GM12865 (cell line): ENCODE data around the gene SNAPC4.

Source experiments
- DNase-seq: peaks from one replicate; pipeline ENCODE4 v3.0.0; 2010; ENCODE audit warnings: low read depth
- H3K4me3 ChIP-seq: 2 replicates; pipeline ENCODE4 v1.5.1; 2011; ENCODE audit warnings: mild to moderate bottlenecking, low read depth, low read length, control low read depth
- CTCF ChIP-seq: IDR thresholded peaks from 2 replicates; pipeline ENCODE4 v1.5.1; 2011; ENCODE audit warnings: low read length, control low read depth, low read depth, inconsistent platforms; ENCODE audit not compliant: insufficient read depth; ENCODE audit errors: missing control alignments

SNAPC4 gene

GRCh38 chr9:136433043-136433715 is 33.2 kb upstream of the SNAPC4 start:
- no peak for DNase-seq
- TF ChIP-seq CTCF = no peak
- no peak overlapping the region for H3K4me3 ChIP-seq

- DNase-seq = no peak
- no peak for TF ChIP-seq CTCF
- H3K4me3 ChIP-seq = no peak overlapping the region
Observed at GRCh38 chr9:136432591-136432990, 32.6 kb upstream of the SNAPC4 start.

- no peak for TF ChIP-seq CTCF
- no peak overlapping the region for H3K4me3 ChIP-seq
- no peak for DNase-seq
Observed at GRCh38 chr9:136431782-136432350, 31.9 kb upstream of the SNAPC4 start.

- TF ChIP-seq CTCF = no peak
- no peak overlapping the region for H3K4me3 ChIP-seq
- no peak for DNase-seq
Observed at GRCh38 chr9:136430588-136431234, 30.7 kb upstream of the SNAPC4 start.

GRCh38 chr9:136429683-136430491 is 29.9 kb upstream of the SNAPC4 start:
- H3K4me3 ChIP-seq = no peak overlapping the region
- DNase-seq = no peak
- no peak for TF ChIP-seq CTCF

GRCh38 chr9:136429075-136429628 is 29.2 kb upstream of the SNAPC4 start:
- DNase-seq = no peak
- TF ChIP-seq CTCF = no peak
- no peak overlapping the region for H3K4me3 ChIP-seq
